HG02642 (cell line): ENCODE data around the gene NKX2-8.
"Not testable (repeated sequence)": the region's sequence is repeated elsewhere in the genome, so short reads cannot be mapped to it uniquely, and the experiment has no call there.

Source experiments
- ATAC-seq: cut with Tn5 transposase; IDR thresholded peaks from one replicate; pipeline ENCODE4 v1.9.1; 2021; ENCODE audit warnings: mild to moderate bottlenecking; ENCODE audit not compliant: unreplicated experiment, poor library complexity

Gene NKX2-8

GRCh38 chr14:36580856-36581831, 1.3 kb downstream of the NKX2-8 start:
- ATAC-seq: peak; percentile 50

GRCh38 chr14:36580141-36580855, 2.1 kb downstream of the NKX2-8 start:
- ATAC-seq: peak; percentile 9

- ATAC-seq: no peak
Observed at GRCh38 chr14:36579573-36580140, 2.8 kb downstream of the NKX2-8 start.

- ATAC-seq: no peak
Observed at GRCh38 chr14:36579001-36579555, 3.3 kb downstream of the NKX2-8 start.

GRCh38 chr14:36570065-36570464, 12.3 kb downstream of the NKX2-8 start:
- ATAC-seq: no peak

- ATAC-seq: no peak
Observed at GRCh38 chr14:36556811-36557433, 25.5 kb downstream of the NKX2-8 start.

- no peak for ATAC-seq
Observed at GRCh38 chr14:36555998-36556743, 26.2 kb downstream of the NKX2-8 start.

- no peak for ATAC-seq
Observed at GRCh38 chr14:36553656-36554260, 28.7 kb downstream of the NKX2-8 start.

GRCh38 chr14:36550899-36551298, 31.5 kb downstream of the NKX2-8 start:
- no peak for ATAC-seq

- not testable (repeated sequence) for ATAC-seq
Observed at GRCh38 chr14:36544280-36544679, 38.1 kb downstream of the NKX2-8 start.

- ATAC-seq: no peak
Observed at GRCh38 chr14:36538051-36538450, 44.4 kb downstream of the NKX2-8 start.
